HepG2 (cell line): Measurements from ENCODE around the gene MEF2D. TPM values are rescaled to one million over a fixed set of nuclear protein-coding genes. Genes with fewer than 3 reads are reported as not detected.

Source experiments
- CHCHD3 ChIP-seq: sonication (generic); formaldehyde crosslinking; IDR thresholded peaks from 2 replicates; pipeline ENCODE4 v1.8.0; 2022; ENCODE audit warnings: mild to moderate bottlenecking, missing genetic modification reagents, moderate library complexity
- SYNCRIP ChIP-seq: fragments of 200-400 bp; formaldehyde crosslinking; IDR thresholded peaks from 2 replicates; pipeline ENCODE4 v1.6.1; 2018; ENCODE audit warnings: mild to moderate bottlenecking, low read depth, low read length; ENCODE audit not compliant: insufficient read depth
- ZNF614 ChIP-seq: IDR thresholded peaks from 2 replicates; pipeline ENCODE4 v1.6.1; 2018; ENCODE audit warnings: missing biosample characterization, missing genetic modification reagents, inconsistent platforms, borderline replicate concordance
- ZSCAN20 ChIP-seq: sonication (generic); formaldehyde crosslinking; IDR thresholded peaks from 2 replicates; pipeline ENCODE4 v1.4.0; 2020; ENCODE audit warnings: missing genetic modification reagents, mild to moderate bottlenecking, borderline replicate concordance
- polyA plus RNA-seq, 8 experiments: library from polyadenylated mRNA; depleted of rRNA in 3 of 8; stranded (reverse) in 7 of 8; unstranded in 1 of 8; fragments of >200 nt; fragmentation: Illumina TruSeq in 4 of 8; extraction: Trizol in 4 of 8; gene quantifications; 2 replicates each; pipeline versions ENCODE4 v1.2.1 to v1.2.3, GENCODE V29; 2011 to 2016; ENCODE audit warnings: low read depth in 4 of 8, missing spikeins in 1 of 8, mixed read lengths in 1 of 8; ENCODE audit not compliant: insufficient read depth in 1 of 8
- total RNA-seq, 5 experiments: library from RNA; depleted of rRNA; stranded (reverse); fragments of >200 nt; fragmentation: Illumina TruSeq; extraction: Trizol; gene quantifications; 2 replicates each; pipeline ENCODE4 v1.2.3, GENCODE V29; 2016; ENCODE audit warnings: low read depth in 1 of 5
- TF ChIP-seq, protein P1 (sequence below): sonication (generic); formaldehyde crosslinking; IDR thresholded peaks from 2 replicates; pipeline ENCODE4 v1.4.0; 2020; ENCODE audit warnings: mild to moderate bottlenecking, missing genetic modification reagents
- TF ChIP-seq, protein P2 (sequence below): sonication (generic); formaldehyde crosslinking; conservative IDR thresholded peaks from 2 replicates; pipeline ENCODE4 v1.4.0; 2020; ENCODE audit warnings: missing genetic modification reagents

MEF2D gene
- total and polyA plus RNA-seq, 2 of the 13 experiments (the other 11 are each of a cell fraction or from before 2014, with no cell fraction given): 1.6 to 3.9 TPM

DNA sequence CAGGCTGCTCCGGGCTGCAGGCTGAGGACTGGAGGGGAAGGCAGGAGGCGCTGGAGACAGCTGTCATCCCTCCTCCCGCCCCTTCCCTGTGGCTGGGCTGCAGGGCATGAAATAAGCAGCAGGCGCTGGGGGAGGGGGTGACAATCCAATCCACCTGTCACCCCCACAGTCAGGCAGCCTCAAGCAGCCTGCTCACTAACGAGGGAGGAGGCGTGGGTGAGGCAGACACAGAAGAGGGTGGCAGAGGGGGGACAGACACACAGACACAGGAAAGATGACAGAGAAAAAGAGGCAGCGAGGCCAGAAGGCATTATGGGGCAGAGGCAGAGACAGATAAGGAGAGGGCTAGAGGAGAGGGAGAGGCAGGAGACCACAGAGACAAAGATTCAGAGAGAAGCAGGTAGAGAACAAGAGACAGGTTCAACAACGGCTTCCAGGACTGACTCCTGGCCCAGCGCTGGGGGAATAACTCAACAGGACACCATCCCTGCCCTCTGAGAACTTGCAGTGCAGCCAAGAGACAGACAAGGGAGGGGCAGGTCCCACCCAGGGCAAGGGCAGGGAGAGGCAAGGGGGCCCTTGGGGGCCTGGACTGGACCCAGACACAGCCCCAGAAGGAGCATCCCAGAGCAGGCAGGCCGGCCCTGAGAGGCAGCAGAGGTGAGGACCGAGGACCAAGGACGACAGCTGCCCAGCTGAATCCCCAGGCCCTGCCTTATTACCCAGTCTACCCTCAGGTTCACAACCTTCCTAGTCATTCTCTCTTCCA lies 11.2 kb downstream of the MEF2D start (continued):
- TF ChIP-seq, protein P1, sequence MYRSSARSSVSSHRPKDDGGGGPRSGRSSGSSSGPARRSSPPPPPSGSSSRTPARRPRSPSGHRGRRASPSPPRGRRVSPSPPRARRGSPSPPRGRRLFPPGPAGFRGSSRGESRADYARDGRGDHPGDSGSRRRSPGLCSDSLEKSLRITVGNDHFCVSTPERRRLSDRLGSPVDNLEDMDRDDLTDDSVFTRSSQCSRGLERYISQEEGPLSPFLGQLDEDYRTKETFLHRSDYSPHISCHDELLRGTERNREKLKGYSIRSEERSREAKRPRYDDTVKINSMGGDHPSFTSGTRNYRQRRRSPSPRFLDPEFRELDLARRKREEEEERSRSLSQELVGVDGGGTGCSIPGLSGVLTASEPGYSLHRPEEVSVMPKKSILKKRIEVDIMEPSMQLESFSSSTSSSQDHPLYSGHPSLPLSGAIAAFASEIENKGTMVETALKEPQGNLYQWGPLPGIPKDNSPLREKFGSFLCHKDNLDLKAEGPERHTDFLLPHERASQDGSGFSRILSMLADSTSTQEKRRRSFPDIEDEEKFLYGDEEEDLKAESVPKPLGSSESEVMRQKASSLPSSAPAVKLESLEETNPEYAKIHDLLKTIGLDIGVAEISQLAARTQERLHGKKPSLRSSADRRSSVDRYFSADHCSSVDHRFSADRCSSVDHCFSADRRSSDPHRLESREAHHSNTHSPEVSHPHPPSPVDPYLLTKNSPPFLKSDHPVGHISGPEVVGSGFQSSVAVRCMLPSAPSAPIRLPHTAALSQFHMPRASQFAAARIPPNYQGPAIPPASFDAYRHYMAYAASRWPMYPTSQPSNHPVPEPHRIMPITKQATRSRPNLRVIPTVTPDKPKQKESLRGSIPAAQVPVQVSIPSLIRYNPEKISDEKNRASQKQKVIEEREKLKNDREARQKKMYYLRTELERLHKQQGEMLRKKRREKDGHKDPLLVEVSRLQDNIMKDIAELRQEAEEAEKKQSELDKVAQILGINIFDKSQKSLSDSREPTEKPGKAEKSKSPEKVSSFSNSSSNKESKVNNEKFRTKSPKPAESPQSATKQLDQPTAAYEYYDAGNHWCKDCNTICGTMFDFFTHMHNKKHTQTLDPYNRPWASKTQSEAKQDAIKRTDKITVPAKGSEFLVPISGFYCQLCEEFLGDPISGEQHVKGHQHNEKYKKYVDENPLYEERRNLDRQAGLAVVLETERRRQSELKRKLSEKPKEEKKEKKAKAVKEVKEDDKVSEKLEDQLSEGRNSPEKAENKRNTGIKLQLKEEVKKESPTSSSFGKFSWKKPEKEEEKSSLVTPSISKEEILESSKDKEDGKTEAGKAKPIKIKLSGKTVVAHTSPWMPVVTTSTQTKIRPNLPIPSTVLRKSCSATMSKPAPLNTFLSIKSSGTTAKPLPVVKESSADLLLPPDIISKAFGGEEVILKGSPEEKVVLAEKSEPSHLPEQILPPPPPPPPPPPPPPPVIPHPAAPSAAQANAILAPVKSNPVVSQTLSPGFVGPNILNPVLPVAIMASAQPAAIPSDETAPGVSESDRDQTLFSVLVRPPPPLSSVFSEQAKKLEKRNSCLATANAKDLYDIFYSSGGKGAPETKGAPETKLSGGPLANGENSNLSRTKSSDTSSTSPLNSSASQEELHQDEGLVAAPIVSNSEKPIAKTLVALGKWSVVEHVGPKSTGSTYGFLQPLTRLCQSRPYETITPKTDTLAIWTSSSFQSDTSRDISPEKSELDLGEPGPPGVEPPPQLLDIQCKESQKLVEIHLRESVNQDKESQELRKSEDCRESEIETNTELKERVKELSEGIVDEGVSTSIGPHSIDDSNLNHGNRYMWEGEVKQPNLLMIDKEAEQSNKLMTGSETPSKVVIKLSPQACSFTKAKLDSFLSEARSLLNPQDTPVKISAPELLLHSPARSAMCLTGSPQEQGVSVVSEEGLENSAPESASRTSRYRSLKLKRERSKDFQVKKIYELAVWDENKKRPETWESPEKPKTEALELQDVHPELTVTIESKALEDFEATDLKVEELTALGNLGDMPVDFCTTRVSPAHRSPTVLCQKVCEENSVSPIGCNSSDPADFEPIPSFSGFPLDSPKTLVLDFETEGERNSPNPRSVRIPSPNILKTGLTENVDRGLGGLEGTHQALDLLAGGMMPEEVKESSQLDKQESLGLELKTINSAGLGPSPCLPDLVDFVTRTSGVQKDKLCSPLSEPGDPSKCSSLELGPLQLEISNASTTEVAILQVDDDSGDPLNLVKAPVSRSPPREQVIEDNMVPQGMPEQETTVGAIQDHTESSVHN: no peak
- TF ChIP-seq ZNF614 (CRISPR knock-in tag) (no peak), ZSCAN20 (CRISPR knock-in tag) (no peak), CHCHD3 (CRISPR knock-in tag) (no peak), SYNCRIP (no peak)
- TF ChIP-seq, protein P2, sequence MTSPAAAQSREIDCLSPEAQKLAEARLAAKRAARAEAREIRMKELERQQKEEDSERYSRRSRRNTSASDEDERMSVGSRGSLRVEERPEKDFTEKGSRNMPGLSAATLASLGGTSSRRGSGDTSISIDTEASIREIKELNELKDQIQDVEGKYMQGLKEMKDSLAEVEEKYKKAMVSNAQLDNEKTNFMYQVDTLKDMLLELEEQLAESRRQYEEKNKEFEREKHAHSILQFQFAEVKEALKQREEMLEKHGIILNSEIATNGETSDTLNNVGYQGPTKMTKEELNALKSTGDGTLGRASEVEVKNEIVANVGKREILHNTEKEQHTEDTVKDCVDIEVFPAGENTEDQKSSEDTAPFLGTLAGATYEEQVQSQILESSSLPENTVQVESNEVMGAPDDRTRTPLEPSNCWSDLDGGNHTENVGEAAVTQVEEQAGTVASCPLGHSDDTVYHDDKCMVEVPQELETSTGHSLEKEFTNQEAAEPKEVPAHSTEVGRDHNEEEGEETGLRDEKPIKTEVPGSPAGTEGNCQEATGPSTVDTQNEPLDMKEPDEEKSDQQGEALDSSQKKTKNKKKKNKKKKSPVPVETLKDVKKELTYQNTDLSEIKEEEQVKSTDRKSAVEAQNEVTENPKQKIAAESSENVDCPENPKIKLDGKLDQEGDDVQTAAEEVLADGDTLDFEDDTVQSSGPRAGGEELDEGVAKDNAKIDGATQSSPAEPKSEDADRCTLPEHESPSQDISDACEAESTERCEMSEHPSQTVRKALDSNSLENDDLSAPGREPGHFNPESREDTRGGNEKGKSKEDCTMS: no peak
- TF ChIP-seq, all 625 proteins: peak for 0
